ENCODE data around the gene MAP4K5.
"Not testable (repeated sequence)": the region's sequence is repeated elsewhere in the genome, so short reads cannot be mapped to it uniquely, and the experiment has no call there.

The MAP4K5 gene

DNA sequence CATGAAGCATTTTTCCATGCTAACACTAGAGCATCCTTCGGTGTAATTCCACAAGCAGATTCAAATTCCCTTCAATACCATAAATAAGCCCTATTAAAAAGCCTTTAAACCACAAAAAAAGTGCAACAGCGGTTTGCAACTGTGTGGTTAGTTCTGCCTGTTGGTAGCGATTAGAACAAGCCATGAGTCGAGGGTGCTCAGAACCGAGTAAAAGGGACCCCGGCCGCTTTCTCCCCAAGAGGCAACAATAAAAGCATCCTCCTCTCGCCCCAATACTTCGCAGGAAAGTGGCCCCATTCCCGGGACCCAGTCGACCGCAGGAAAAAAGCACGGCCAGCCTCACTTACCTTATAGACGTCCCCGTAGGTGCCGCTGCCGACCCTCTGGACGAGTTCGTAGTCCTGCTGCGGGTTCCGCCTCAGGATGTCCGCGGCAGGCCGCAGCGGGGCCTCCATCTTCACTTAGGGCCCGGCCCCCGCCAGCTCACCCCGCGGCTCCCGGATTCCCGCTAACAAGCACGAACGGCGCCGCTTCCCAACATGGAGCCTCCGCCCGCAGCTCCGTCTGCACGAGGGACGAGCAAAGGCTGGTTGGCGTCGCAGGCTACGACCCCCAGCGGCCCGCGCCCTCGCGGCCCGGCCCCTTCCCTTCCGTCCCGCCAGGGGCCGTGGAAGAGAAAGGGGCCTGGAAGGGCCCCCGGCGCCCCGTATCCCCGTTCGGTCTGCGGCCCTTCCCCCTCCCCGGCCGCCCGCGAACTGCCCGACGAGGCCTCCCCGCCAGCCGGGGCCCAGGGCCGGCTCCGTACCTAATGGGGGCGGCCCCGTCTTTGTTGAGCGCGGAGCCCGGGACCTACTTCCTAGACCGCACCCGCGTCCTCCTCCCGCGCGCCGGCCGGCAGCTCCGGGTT lies 521 bp downstream of the MAP4K5 start:
- DNase-seq (ENCODE audit: low read depth in 2 of 2) = peak in 1 of 2 donors; percentile 10

DNA sequence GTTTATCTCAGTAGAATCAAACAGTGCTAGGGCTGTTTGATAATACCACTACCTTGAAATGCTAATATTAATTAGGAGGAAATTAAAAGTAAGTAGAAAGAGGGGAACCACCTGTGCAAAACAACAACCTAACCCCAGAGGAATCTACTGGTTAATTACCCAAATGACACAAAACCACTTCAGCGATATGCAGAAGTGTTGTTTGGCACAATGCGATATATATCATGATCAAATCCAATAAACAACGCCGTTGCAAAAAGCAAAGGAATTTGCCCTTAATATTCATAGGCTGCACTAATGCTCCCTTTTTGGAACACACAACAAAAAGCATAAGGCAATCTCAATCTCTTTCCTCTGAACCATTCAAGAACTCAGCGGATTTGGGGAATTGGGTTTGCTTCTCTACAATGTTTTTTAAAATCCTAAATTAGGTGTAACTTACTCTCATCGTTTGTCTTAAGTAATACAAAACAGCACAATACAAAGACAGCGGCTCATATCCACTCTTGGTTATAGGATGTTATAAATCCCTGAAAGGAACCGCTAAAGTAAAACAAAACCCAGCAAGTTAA lies 1.5 kb downstream of the MAP4K5 start:
- DNase-seq (ENCODE audit: low read depth in 2 of 2) = no peak

GRCh38 chr14:50530358-50530757 lies 2.0 kb downstream of the MAP4K5 start:
- DNase-seq (ENCODE audit: low read depth in 2 of 2) = no peak

DNA sequence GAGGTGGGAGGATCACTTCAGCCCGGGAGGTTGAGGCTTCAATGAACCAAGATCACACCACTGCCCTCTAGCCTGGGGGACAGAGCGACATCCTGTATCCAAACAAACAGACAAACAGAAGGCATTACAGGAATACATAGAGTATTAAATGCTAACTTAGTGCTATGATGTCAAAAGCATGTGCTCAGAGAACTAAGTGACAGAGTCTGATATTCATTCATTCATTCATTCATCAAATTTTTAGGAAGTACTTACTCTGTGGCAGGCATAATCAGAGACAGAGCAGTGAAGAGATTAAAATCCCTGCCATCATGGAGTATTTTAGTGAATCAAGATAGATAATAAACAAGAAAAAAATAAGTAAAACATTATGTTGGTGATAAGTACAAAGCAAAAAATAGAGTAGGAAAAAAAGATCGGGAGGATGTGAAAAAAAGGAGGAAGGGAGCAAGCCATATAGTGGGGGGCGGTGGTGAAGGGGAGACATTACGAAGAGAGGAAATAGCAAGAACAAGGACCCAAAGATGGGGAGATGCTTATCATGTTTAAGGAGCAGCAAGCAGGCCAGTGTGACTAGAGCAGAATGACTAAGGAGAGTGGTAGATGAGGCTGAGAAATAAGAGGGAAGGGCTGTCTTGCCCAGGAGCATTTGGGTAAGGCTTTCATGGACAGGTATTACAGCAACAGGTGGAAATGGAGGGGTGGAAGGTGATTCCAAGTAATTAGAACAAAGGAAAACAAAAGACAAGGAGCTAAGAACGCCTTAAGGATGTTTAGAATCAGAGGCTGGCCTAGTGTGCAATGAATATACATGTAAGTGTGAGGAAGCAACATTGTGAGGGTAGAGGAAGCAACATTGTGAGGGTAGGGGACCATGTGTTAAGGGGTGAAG lies 2.8 kb downstream of the MAP4K5 start:
- no peak for DNase-seq (ENCODE audit: low read depth in 2 of 2)

GRCh38 chr14:50528000-50528399 lies 4.4 kb downstream of the MAP4K5 start:
- no peak for DNase-seq (ENCODE audit: low read depth in 2 of 2)

GRCh38 chr14:50524731-50525515 lies 7.4 kb downstream of the MAP4K5 start:
- no peak for DNase-seq (ENCODE audit: low read depth in 2 of 2)

DNA sequence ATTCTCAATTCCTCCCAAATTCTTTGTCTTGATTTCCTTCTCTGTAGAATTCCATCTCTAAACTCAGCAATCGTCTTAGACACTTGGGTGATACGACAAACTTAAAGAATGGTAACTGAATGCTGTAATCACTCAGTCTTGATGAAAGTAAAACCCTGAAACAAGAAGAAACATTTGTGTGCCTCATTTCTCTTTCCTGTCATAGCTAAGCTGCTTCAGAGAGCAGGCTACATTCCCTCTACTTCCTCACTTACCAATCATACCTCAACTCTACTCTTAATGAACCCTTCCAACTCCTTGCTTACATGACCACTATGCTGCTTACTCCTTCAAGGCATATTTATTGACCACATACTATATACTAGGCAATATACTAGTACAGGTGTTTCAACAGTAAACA lies 8.3 kb downstream of the MAP4K5 start:
- no peak for DNase-seq (ENCODE audit: low read depth in 2 of 2)

DNA sequence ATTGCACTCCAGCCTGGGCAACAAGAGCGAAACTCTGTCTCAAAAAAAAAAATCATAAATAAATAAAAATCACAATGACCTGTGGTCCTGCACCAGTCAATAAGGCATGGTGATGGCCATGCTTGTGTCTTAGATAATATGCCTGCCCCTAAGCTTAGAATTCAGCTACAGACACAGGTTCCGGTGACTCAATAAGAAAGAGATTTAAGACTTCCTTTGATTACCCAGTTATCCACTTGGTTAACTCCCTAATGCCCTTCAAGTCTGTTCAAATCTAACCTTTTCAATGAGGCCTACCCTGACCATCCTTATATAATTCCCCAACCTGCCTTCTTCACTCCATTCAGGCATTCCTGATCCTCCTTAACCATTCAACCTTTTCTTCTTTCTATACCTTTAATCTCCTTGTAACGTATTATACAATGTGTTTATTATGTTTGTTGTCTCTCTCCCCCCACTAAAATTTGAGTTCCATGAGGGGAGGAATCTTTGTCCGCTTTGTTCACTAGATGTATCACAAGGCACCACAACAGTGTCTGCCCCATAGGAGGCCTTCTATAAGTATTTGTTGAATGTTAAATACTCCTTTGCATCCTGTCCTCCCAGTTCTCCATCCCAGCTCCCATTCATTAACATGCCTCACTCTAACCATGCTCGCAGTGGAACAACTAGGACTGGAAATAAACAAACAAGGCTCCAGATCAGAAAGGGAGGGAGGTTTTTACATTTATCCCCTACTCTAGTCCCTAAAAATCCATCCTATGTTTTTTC lies 8.9 kb downstream of the MAP4K5 start:
- DNase-seq (ENCODE audit: low read depth in 2 of 2) = no peak

- DNase-seq (ENCODE audit: low read depth in 2 of 2) = no peak
Observed at GRCh38 chr14:50521912-50522341, 10.4 kb downstream of the MAP4K5 start.

DNA sequence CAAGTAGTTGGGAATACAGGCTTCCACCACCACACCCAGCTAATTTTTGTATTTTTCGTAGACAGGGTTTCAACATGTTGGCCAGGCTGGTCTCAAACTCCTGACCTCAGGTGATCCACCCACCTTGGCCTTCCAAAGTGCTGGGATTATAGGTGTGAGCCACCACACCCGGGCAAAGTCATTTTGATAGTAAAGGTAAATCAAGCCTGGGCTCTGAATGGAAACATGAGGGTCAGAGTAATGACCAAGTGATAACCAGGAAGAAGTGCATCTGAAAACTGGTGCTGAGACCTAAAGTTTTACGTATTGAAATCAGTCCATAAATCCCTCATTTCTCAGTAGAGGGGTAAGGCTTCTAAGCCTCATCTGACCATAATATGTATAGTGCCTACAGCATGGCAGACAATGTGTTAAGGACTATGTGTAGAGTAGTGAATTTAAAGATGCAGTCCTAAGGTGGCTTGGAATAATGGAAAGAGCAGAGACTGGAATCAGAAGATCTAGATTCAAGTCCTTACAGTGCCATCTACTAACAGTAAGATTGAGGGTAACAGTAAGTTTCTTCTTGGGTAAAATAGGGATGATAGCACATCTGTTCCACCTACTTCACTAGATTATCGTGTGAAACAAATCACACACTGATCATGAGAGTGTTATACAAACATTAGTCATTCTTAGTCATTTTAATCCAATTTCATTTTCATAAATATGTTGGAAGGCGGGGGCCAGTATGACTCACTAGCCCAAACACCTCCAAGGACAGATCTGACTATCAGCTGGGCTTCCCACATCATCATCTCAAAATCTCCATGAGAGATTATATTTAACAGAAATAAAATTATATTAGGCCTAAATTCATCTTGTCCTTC lies 11.2 kb downstream of the MAP4K5 start:
- peak; percentile 5 to 55 for DNase-seq (ENCODE audit: low read depth in 2 of 2)

DNA sequence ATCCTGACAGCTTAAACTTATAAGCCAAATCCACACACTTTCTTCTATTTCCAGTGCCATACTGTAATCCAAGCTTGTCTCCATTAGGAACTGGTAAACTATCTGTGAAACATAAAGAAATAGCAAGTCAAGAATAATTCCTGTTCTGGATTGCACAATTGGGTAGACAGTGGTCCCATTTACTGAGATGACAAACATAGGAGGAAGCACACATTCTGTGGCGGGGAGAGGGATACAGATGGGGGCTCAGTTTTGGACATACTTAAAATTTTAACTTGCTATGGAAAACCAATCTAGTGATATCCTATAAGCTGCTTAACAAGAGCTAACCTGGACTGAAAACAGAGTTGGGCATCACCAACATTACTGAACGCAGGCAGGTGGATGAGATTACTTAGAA lies 16.3 kb downstream of the MAP4K5 start:
- no peak for DNase-seq (ENCODE audit: low read depth in 2 of 2)

- DNase-seq (ENCODE audit: low read depth in 2 of 2) = no peak
Observed at GRCh38 chr14:50512463-50512862, 19.9 kb downstream of the MAP4K5 start.

DNA sequence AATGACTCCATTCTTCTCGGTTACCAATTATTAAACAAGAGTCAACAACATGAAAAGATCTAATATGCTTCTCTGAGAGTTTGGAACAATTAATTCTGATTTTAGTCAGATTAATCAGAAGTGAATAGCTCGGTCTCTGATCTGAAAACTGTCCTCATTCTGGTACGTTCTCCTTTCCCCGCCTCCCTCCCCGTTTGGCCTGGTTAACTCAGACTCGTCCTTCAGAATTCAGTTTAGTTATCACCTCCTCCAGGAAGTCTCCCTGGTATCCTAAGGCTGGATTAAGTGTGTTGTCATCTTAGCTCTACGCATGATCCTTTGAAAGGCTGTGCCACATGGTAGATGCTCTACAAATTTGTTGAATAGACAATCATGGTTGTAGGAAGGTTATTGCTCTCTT lies 22.2 kb downstream of the MAP4K5 start:
- no peak for DNase-seq (ENCODE audit: low read depth in 2 of 2)

- DNase-seq (ENCODE audit: low read depth in 2 of 2) = not testable (repeated sequence)
Observed at GRCh38 chr14:50507078-50507477, 25.3 kb downstream of the MAP4K5 start.

DNA sequence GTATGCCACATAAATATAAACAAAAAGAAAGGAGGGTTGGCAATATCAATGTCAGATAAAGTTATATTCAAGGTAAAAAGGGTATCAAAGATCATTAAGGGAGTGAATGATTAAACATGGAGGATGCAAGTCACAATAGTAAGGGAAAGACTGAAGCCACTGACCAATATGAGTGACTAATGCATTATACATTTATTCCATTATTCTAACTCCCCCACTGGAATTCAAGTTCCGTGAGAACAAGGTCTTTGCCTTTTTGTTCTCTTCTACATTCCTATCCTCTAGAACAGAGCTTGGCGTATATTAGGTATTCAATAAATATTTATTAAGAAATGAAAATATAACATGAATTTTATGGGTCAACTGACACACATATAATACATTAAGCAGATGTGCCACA lies 30.7 kb downstream of the MAP4K5 start:
- DNase-seq (ENCODE audit: low read depth in 2 of 2) = no peak

- no peak for DNase-seq (ENCODE audit: low read depth in 2 of 2)
Observed at GRCh38 chr14:50497351-50497750, 35.0 kb downstream of the MAP4K5 start.

- no peak for DNase-seq (ENCODE audit: low read depth in 2 of 2)
Observed at GRCh38 chr14:50489851-50490250, 42.5 kb downstream of the MAP4K5 start.

DNA sequence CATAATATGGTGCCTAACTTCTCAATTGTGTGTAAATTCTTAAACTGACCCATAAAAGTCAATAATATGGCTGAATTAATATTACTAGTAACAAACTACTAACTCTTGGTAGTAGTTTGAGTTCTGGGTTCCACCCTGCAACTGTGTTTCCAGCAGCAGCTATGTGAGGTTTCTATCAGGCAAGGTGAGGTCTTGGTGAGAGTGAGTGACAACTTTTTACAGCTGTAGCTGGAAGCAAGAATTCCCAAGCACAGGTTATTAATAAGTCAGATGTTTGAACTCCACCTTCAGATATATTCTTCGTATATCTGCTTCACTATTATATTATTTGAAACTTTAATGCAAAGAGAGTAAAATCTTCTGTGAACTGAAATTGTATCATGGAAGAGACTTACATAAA lies 43.8 kb downstream of the MAP4K5 start:
- no peak for DNase-seq (ENCODE audit: low read depth in 2 of 2)

DNA sequence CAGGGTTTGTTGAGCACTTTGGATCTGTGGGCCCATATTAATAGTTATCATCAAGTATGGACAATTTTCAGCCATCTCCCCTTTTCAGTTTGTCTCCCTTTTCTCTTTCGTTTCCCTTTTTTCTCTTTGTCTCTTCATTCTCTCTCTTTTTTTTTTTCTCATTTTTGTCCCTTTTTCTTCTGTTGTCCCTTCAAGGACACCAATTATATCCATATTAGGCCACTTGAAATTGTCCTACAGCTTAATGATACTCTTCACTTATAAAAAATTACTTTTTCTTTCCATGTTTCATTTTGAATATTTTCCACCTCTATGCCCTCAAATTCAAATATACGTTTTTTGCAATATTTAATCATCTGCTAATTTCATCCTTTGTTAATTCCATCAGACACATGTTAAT lies 53.3 kb downstream of the MAP4K5 start:
- DNase-seq (ENCODE audit: low read depth in 2 of 2) = no peak

GRCh38 chr14:50477760-50478159 lies 54.6 kb downstream of the MAP4K5 start:
- no peak for DNase-seq (ENCODE audit: low read depth in 2 of 2)
